WTC11 (cell line): Measurements from ENCODE around the gene STIP1. TPM values are rescaled to one million over a fixed set of nuclear protein-coding genes. Genes with fewer than 3 reads are reported as not detected.

ENCODE experiments used
- ATAC-seq: fragments of 200-7000 bp; cut with Tn5 transposase; 2 replicates; pipeline ENCODE4 v1.10.0; 2021; ENCODE audit warnings: mild to moderate bottlenecking, moderate library complexity
- CTCF ChIA-PET: fragments of 300-600 bp; sonication (Branson Sonifier 250); formaldehyde crosslinking; loops from one replicate; lab custom pipeline; 2021; ENCODE audit warnings: antibody characterized with exemption; lab: Charles Lee
- POLR2A ChIA-PET: fragments of 350-600 bp; sonication (Branson Sonifier 250); formaldehyde crosslinking; loops from one replicate; lab custom pipeline; 2021; ENCODE audit warnings: antibody characterized with exemption; lab: Charles Lee
- DNase-seq: peaks from one replicate; pipeline ENCODE4 v3.0.0; 2021; ENCODE audit warnings: low spot score
- H3K27ac Mint-ChIP-seq: 2 replicates; pipeline ENCODE4 v1.8.0; 2021; ENCODE audit warnings: mixed read lengths
- H3K27me3 Mint-ChIP-seq: 2 replicates; pipeline ENCODE4 v1.8.0; 2021; ENCODE audit warnings: low read depth, mild to moderate bottlenecking, moderate library complexity, mixed read lengths
- H3K36me3 Mint-ChIP-seq: 2 replicates; pipeline ENCODE4 v1.8.0; 2021; ENCODE audit warnings: mixed read lengths
- H3K4me1 Mint-ChIP-seq: 2 replicates; pipeline ENCODE4 v1.8.0; 2022; ENCODE audit warnings: mixed read lengths
- H3K4me3 Mint-ChIP-seq: 2 replicates; pipeline ENCODE4 v1.8.0; 2021; ENCODE audit warnings: mild to moderate bottlenecking, moderate library complexity, mixed read lengths
- H3K9me3 Mint-ChIP-seq: 2 replicates; pipeline ENCODE4 v1.8.0; 2021; ENCODE audit warnings: mixed read lengths
- ATF2 ChIP-seq: sonication (generic); formaldehyde crosslinking; IDR thresholded peaks from 2 replicates; pipeline ENCODE4 v1.8.1; 2022; ENCODE audit warnings: low read depth, missing genetic modification reagents, borderline replicate concordance
- CTCF ChIP-seq: fragments of 200-600 bp; IDR thresholded peaks from 2 replicates; pipeline ENCODE4 v1.8.0; 2022; ENCODE audit warnings: antibody characterized with exemption
- ETV6 ChIP-seq: sonication (generic); formaldehyde crosslinking; IDR thresholded peaks from 2 replicates; pipeline ENCODE4 v1.8.1; 2022; ENCODE audit warnings: mild to moderate bottlenecking, missing genetic modification reagents
- FOXK1 ChIP-seq: sonication (generic); formaldehyde crosslinking; IDR thresholded peaks from 2 replicates; pipeline ENCODE4 v1.8.0; 2022; ENCODE audit warnings: mild to moderate bottlenecking, moderate library complexity, missing genetic modification reagents
- IRF1 ChIP-seq: sonication (generic); formaldehyde crosslinking; IDR thresholded peaks from 2 replicates; pipeline ENCODE4 v1.8.0; 2023; ENCODE audit warnings: missing genetic modification reagents
- NFE2L1 ChIP-seq: sonication (generic); formaldehyde crosslinking; IDR thresholded peaks from 2 replicates; pipeline ENCODE4 v1.8.1; 2023; ENCODE audit warnings: missing genetic modification reagents
- OVOL2 ChIP-seq: fragments of 250-450 bp; sonication (Bioruptor Pico); IDR thresholded peaks from 2 replicates; pipeline ENCODE4 v1.9.0; 2021; ENCODE audit warnings: mild to moderate bottlenecking, borderline replicate concordance
- PRDM15 ChIP-seq: sonication (generic); formaldehyde crosslinking; IDR thresholded peaks from 2 replicates; pipeline ENCODE4 v1.8.0; 2022; ENCODE audit warnings: missing genetic modification reagents
- SP1 ChIP-seq: sonication (generic); formaldehyde crosslinking; conservative IDR thresholded peaks from 2 replicates; pipeline ENCODE4 v1.8.1; 2022; ENCODE audit warnings: missing genetic modification reagents
- STAT6 ChIP-seq: sonication (generic); formaldehyde crosslinking; conservative IDR thresholded peaks from 2 replicates; pipeline ENCODE4 v1.8.1; 2023; ENCODE audit warnings: mild to moderate bottlenecking, low read depth, missing genetic modification reagents, moderate library complexity
- ZNF121 ChIP-seq: sonication (generic); formaldehyde crosslinking; IDR thresholded peaks from 2 replicates; pipeline ENCODE4 v1.8.0; 2023; ENCODE audit warnings: missing genetic modification reagents
- ZNF232 ChIP-seq: sonication (generic); formaldehyde crosslinking; IDR thresholded peaks from 2 replicates; pipeline ENCODE4 v1.8.0; 2022; ENCODE audit warnings: mild to moderate bottlenecking, missing genetic modification reagents
- total RNA-seq: library from RNA; stranded (reverse); gene quantifications from 3 replicates; pipeline ENCODE4 v1.2.3, GENCODE V29; 2021

Gene STIP1
- total RNA-seq, 1 experiment from 2014 or later, result 296 TPM

- TF ChIP-seq PRDM15 (CRISPR knock-in tag), result peak; percentile 48; the same call in 1 of the 2 replicates
- TF ChIP-seq CTCF, result no peak
- no peak for TF ChIP-seq ATF2 (CRISPR knock-in tag)
- no peak for TF ChIP-seq ZNF232 (CRISPR knock-in tag)
- no peak for TF ChIP-seq STAT6 (CRISPR knock-in tag)
- no peak for TF ChIP-seq ZNF121
- TF ChIP-seq OVOL2 (CRISPR knock-in tag), result no peak
- TF ChIP-seq SP1, result peak; percentile 74; the same call in 1 of the 2 replicates
- TF ChIP-seq IRF1 (CRISPR knock-in tag), result 0 out of 2 replicates have a peak, but pooled peaks have one; percentile 24
- TF ChIP-seq NFE2L1 (CRISPR knock-in tag), result 0 out of 2 replicates have a peak, but pooled peaks have one; percentile 23
- TF ChIP-seq FOXK1 (CRISPR knock-in tag), result peak; percentile 73; the same call in 1 of the 2 replicates
- peak; percentile 84 for TF ChIP-seq ETV6 (CRISPR knock-in tag)
- TF ChIP-seq, all 79 proteins: peak for 13
These were observed at the start of gene STIP1 (continued) for GRCh38 chr11:64185693-64186491.

GRCh38 chr11:64136765-64137441 lies 49.1 kb upstream of the STIP1 start:
- ChIA-PET POLR2A (no interaction called here), CTCF (interaction anchor here (0.8 to 2.3 kb wide), 6 partner anchors 11 to 204 kb away, joined by 3 to 7 read pairs (median 5); no protein-coding TSS in a partner anchor)
- Mint-ChIP-seq H3K27ac (no peak overlapping the region), H3K36me3 (no peaks in the 10 kb centered on the region), H3K4me1 (peaks cover 7% of the 10 kb centered on the region), H3K4me3 (no peak overlapping the region), H3K9me3 (no peaks in the 10 kb centered on the region), H3K27me3 (peaks cover 60% of the 10 kb centered on the region)
- TF ChIP-seq CTCF, result no peak
- ATAC-seq (no peak), DNase-seq (no peak)
